NCI-H1694 (cell line): ENCODE measurements around the gene SLC22A17.
"Not testable (repeated sequence)": the region's sequence is repeated elsewhere in the genome, so short reads cannot be mapped to it uniquely, and the experiment has no call there.

Experiments
- DNase-seq: peaks from one replicate; lab custom pipeline; 2025; lab: John Stamatoyannopoulos, UW

Gene SLC22A17

DNA sequence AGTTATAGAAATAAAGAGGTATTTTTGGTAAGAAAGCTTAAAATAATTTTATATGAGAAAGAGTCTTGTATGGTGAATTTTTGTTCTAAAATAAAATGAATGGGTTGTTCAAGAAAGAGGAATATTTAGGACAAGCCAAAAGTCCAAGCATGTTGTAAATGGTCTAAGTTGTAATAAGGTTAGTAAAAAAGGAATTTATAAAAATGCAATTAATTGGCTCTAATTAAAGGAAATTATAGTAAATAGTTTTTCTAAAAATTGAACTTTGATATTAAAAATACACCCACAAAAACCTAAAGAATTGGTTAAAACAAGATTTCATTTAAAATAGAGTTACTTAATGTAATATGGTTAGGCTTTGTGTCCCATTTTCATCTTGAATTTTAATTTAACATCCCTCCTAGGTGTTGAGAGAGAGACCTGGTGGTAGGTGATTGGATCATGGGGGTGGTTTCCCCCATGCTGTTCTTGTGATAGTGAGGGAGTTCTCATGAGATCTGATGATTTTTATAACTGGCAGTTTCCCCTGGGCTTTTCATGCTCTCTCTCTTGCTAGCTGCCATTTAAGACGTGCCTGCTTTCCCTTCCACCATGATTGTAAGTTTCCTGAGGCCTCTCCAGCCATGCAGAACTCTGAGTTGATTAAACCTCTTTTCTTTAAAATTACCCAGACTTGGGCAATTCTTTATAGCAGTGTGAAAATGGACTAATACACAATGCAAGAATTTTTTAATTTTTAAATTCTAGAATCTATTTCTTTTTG is 13.0 kb downstream of the SLC22A17 start:
- no peak for DNase-seq

DNA sequence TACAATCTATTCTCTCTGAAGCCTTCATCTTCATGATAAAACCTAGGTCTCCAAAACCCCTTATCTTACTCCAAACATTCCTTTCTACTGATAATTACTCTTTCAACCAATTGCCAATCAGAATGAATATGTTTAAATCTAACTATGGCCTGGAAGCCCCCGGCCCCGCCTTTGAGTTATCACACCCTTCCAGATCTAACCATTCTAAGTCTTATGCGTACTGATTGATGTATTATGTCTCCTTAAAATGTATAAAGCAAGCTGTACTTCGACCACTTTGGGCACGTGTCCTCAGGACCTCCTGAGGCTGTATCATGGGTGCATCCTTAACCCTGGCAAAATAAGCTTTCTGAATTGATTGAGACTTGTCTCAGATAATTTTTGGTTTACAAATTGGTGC is 17.1 kb downstream of the SLC22A17 start:
- DNase-seq, result no peak

DNA sequence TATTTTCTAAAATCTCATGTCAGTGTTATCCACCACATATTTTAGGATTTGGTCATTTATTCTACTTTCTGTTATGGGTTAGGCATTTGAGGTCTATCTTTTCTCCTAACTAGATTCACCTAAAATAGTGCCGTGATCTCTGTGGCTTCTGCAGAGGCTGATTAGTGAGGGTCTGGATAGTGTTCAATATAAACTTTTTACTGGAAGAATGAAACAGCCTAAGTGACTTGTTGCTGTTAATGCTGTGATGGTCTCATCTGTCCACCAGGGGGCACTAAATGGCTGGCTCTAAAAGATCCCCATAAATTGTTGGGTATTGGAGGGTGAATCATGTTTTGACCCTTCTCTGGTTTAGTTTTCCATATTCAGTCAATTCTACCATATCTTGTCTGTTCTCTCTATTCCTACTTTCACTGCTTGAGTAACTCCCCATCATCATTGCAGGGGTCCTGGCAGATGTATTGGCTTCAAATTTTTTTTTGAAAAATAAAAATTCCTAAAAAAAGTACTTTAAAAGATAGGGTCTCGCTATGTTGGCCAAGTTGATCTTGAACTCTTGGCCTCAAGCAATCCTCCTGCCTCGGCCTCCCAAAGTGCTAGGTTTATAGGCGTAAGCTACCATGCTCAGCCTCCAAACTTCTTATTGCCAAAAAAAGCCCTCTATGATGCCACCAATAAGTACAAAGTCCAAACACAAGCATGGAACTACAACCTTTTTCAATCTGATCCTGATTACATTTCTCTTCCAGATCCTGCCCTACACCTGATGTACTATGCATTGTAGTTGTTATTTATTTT is 24.5 kb downstream of the SLC22A17 start:
- peak; percentile 77 for DNase-seq

DNA sequence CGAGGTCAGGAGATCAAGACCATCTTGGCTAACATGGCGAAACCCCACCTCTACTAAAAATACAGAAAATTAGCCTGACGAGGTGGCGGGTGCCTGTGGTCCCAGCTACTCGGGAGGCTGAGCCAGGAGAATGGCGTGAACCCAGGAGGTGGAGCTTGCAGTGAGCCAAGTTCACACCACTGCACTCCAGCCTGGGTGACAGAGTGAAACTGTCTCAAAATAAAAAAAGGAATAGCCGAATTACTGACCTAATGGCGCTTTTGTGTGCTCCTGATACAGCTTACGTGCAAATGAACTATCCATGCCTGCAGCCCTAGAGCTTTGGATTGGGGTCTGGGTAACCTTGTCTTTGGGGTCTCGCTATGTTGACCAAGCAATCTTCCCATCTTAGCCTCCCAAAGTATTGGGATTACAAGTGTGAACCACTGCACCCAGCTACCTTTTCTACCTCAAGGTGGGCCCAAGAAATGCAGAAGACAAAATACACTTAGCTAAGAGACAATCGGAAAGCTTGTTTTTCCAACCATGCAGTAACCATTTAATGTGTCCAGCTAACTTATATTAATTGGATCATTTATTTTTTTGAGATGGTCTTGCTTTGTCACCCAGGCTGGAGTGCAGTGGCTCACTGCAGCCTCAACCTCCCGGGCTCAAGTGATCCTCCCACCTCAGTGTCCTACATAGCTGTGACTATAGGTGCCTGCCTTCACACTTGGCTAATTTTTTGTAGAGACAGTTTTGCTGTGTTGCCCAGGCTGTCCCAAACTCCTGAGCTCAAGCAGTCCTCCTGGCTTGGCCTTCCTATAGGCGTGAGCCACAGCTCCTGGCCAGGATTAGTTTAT is 26.0 kb downstream of the SLC22A17 start:
- DNase-seq, result no peak

DNA sequence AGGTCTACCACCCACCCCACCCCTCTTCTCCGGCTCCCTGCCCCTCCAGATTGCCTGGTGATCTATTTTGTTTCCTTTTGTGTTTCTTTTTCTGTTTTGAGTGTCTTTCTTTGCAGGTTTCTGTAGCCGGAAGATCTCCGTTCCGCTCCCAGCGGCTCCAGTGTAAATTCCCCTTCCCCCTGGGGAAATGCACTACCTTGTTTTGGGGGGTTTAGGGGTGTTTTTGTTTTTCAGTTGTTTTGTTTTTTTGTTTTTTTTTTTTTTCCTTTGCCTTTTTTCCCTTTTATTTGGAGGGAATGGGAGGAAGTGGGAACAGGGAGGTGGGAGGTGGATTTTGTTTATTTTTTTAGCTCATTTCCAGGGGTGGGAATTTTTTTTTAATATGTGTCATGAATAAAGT is 26.9 kb downstream of the SLC22A17 start:
- not testable (repeated sequence) for DNase-seq

DNA sequence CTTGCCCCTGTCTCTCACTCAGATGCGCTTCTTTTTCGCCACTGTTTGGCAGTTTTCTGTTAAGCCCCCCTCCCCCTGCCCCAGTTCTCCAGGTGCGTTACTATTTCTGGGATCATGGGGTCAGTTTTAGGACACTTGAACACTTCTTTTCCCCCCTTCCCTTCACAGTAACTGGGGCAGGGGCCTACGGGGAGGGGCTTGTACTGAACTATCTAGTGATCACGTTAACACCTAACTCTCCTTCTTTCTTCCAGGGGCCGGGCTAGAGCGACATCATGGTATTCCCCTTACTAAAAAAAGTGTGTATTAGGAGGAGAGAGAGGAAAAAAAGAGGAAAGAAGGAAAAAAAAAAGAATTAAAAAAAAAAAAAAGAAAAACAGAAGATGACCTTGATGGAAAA is 27.7 kb downstream of the SLC22A17 start:
- DNase-seq, result no peak

DNA sequence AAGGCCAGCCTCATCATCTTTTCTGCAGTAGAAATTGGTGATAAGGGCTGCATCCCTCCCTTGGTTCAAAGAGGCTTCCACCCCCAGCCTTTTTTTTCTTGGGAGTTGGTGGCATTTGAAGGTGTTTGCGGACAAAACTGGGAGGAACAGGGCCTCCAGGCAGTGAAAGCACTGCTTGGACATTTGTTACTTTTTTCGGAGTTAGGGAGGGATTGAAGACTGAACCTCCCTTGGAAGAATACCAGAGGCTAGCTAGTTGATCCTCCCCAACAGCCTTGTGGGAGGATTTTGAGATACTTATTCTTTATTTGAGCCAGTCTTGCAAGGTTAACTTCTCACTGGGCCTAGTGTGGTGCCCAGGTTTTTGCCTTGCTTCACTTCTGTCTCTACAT is 28.2 kb downstream of the SLC22A17 start:
- DNase-seq, result no peak

DNA sequence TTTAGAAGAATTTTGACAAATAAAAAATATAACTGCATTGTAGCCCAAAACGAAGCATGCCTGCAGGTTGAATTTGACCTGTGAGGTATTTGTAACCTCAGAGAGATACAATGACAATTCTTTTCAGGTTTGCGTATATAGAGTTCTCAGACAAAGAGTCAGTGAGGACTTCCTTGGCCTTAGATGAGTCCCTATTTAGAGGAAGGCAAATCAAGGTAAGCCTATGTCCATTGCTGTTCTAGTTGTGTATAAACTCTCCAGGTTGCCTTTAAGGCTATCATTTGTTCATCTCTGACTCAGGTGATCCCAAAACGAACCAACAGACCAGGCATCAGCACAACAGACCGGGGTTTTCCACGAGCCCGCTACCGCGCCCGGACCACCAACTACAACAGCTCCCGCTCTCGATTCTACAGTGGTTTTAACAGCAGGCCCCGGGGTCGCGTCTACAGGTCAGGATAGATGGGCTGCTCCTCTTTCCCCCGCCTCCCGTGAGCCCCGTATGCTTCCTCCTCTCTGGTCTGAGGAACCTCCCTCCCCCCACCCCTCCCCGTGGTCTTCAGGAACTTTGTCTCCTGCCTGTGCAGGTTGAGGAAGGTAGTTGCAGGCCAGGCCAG is 28.7 kb downstream of the SLC22A17 start:
- no peak for DNase-seq

DNA sequence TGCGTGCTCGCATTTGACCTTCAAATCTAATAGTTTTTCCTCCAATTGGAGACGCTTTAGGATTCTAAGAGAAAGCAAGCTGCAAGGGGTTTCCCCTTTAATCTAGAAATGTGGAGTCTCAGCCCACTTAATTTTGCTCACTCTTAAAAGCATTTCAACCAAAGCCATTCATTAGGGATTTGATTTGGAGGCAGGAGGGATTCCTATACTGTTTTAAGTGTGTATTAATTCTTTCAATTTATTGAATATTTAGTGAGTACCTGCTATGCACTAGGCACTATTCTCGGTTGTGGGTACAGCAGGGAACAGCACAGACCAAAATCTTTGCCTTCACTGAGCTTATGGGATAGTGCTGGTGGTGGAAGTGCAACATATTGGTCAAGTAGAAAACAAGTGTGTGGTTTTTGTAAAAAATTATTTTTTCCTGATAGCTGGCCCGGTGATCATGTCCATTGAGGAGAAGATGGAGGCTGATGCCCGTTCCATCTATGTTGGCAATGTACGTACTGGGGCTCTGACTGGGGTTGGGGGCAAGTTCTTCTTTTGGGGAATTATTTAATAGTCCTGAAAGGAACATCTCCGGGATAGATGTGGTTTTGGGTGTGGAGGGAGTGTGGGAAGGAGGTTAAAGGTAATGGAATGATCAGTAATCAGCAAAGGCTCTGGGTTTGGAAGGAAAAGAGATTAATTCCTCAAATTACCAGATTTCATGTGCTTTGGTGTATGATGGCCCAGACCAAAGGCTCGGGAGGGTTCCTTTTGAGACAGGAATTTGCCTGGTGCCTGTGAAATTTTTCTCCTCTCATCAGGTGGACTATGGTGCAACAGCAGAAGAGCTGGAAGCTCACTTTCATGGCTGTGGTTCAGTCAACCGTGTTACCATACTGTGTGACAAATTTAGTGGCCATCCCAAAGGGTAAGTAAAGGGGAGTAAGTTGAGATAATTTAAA is 29.8 kb downstream of the SLC22A17 start:
- no peak for DNase-seq

DNA sequence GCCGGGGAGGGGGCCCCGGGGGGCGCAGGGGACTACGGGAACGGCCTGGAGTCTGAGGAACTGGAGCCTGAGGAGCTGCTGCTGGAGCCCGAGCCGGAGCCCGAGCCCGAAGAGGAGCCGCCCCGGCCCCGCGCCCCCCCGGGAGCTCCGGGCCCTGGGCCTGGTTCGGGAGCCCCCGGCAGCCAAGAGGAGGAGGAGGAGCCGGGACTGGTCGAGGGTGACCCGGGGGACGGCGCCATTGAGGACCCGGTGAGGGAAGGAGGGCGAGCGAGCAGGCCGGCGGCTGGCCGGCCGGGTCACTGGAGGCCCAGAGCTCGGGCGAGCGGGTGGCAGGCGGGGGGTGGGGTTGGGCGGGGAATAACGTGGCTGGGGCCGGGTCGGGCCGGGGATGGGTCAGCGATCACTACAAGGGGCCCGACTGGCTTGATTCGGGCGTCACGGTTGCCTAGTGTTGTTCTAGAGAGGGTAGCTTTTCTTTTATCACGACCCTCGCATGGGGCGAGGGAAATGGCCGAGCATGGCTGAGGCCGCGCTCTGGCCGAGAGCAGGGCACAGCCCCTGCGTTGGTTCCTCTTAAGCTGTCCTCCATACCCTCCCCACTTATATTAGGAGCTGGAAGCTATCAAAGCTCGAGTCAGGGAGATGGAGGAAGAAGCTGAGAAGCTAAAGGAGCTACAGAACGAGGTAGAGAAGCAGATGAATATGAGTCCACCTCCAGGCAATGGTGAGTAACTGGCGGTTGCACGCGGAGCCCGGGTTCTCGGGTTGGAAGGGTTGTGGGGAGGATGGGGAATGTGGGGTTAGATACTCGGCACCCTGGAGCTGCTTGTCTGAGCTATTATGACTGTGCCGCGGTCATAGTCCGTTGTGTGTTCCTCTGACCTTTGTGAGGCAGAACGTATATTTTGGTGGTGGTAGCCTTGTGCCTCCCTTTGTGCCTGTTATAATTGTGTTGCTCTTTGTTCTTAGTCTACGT is 30.8 kb downstream of the SLC22A17 start:
- DNase-seq, result peak; percentile 21

DNA sequence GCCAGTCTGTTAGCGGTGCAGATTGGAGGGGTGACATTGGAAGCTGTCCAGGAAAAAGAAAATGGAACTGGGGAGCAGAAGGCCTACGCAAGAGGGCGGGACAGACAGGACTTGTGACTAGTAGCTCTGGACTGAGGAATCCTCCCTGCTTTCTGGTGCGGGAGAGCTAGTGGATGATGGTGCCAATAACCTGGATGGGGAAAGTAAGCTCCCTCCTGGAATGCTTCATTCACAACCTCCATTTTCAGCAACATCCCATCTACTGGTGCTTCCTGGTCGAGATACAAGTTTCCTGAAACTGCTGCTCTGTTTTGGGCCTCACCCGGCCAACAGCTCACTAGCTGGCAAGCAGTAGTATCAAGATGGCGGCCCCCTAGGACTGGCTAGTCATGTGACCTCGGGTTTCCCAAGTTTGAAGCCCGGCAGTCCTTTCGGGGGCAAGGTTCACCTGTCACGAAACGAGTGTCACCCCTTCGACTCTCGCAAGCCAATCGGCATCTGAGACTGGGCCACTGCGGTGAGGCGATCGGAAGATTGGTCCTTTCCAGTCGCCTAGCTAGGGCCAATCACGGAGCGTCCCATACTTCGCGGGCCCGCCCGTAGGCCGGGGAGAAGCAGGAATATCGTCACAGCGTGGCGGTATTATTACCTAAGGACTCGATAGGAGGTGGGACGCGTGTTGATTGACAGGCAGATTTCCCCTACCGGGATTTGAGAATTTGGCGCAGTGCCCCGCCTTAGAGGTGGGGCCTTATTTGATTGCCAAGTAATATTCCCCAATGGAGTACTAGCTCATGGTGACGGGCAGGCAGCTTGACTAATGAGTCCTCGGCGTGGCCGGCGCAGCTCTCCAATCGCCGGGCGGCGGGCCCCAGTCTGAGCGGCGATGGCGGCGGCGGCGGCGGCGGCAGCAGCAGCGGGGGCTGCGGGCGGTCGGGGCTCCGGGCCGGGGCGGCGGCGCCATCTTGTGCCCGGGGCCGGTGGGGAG is 31.8 kb downstream of the SLC22A17 start, which contains the start of gene PABPN1:
Gene PABPN1, plus strand, starts transcription at position 874 of the 988 bp plus-strand sequence. Its CDS starts 13 bp downstream, at position 887.
- DNase-seq, result peak; percentile 100

DNA sequence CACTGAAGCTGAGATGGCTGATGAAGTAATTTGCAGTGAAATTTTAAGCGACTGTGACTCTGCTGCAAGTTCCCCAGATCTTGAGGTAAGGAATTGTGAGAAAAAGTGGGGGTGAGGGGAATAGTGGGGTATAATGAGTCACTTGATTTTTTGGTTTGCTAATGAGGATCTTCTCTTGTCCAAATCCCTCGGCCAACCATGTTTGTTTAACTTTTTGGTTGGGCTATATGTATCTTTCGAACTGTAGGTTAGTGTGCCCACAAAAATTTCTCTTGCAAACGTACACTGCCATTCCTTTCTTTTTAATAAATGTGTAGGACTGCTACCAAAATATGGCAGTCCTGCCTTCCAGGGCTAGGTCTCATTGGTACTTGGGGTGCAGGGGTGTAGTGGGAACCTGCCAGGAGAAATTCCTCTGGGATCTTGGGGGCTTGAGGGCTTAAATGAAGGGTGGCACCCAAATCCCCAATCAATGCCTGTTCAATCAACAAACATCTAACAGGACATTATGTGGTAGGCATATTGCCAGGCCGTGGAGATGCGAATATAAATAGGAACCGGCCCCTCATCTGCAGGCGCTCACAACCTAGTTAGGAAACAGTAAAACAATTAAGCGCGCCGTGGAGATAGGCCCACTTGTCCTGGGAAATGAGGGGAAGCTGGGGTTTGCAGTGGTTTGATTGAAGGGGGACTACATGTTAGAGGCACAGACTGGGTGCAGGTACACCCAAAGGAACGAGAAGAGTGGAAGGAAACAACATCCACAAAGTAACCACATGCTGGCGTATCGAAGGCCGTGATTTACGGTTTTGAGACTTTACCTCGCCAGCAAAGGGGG is 32.7 kb downstream of the SLC22A17 start:
- DNase-seq, result no peak

DNA sequence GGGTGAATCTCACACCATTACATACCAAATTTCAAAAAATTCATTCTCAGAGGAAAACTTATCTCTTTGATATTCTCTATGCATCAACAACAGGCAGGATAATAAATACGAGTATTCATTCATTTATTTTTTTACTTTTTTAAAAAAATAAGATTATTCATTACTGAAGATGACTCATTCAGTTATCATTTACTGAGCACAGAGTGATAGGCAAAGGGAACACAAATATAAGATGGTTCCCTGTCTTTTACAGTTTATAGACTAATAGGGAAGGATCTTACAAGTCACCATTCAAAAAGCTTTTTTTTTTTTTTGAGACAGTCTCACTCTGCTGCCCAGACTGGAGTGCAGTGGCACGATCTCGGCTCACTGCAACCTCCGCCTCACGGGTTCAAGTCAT is 36.4 kb downstream of the SLC22A17 start:
- no peak for DNase-seq

DNA sequence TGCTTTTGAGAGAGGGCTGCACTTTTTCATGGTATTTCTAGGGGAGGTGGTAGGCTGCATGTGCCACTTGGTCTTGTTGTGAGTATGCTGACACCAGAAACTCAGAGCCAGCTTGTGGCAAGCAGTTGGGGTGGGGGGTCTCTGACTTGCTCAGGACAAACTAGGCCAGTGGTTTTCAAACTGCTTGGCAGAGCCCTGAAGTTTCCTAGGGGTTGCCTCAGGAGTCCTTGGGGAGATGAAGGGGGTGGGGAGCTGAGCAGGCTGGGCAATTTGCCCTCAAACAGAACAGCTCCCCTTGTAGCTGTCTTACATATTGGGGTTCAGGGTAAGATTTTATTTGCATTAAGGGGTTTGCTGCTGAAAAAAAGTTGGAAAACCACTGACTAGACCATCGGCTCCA is 42.1 kb downstream of the SLC22A17 start:
- no peak for DNase-seq

DNA sequence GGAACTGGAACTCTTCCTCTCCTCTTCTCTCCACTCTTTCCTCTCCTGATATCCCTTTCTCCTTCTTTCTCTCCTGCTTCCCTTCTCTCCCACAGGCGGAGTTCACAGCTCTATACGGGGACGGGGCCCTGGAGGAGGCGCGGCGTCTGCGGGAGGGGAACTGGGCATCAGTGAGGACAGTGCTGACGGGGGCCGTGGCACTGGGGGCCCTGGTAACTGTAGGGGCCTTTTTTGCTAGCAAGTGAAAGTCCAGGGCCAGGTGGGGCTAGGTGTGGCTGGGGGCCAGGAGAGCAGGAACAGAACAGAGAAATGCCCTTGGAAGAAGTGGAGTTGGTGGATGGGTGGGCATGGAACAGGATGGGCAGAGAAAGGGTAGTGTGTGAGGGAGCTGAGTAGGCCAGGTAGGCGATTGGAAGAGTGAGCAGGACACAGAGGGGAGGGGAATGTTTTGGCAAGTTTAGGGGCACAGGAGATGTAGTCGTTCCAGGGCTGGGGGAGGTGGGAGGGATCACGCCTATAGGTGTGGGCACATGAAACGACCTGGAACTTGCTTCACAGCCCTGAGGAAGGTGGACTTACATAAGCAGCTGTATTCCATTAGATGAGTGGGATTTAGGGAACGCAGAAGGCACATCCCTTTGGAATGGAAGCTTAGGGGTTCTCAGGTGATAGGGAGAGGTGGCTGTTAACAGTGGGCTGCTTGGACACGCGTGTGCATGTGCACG is 43.8 kb downstream of the SLC22A17 start:
- DNase-seq, result no peak
